HepG2 (cell line): Measurements from ENCODE around the gene EIF6. TPM values are rescaled to one million over a fixed set of nuclear protein-coding genes. Genes with fewer than 3 reads are reported as not detected.

Experiments used
- ARNTL ChIP-seq: sonication (generic); formaldehyde crosslinking; IDR thresholded peaks from 2 replicates; pipeline ENCODE4 v1.4.0; 2020; ENCODE audit warnings: mild to moderate bottlenecking, missing genetic modification reagents
- E2F2 ChIP-seq: sonication (generic); formaldehyde crosslinking; IDR thresholded peaks from 2 replicates; pipeline ENCODE4 v1.4.0; 2020; ENCODE audit warnings: missing genetic modification reagents, borderline replicate concordance
- EHMT2 ChIP-seq: fragments of 200-600 bp; sonication (generic); IDR thresholded peaks from 2 replicates; pipeline ENCODE4 v1.7.0; 2017; ENCODE audit warnings: antibody characterized with exemption, low read depth, low read length, borderline replicate concordance
- EP300 ChIP-seq, 3 experiments: sonication (generic) in 1 of 3; formaldehyde crosslinking in 1 of 3; IDR thresholded peaks; 2 replicates each; pipeline versions ENCODE4 v1.5.1 to v1.6.1; 2011 to 2020; ENCODE audit warnings: low read depth in 2 of 3, low read length in 2 of 3, borderline replicate concordance in 1 of 3, improper control_type of control experiment in 1 of 3, mild to moderate bottlenecking in 1 of 3, missing genetic modification reagents in 1 of 3, moderate library complexity in 1 of 3
- JUNB ChIP-seq: sonication (generic); formaldehyde crosslinking; IDR thresholded peaks from 2 replicates; pipeline ENCODE4 v1.8.0; 2022; ENCODE audit warnings: missing genetic modification reagents, mild to moderate bottlenecking, borderline replicate concordance
- KDM4B ChIP-seq: sonication (generic); formaldehyde crosslinking; IDR thresholded peaks from 2 replicates; pipeline ENCODE4 v1.4.0; 2020; ENCODE audit warnings: missing genetic modification reagents
- MXD3 ChIP-seq: IDR thresholded peaks from 2 replicates; pipeline ENCODE4 v1.6.1; 2016; ENCODE audit warnings: mild to moderate bottlenecking, missing biosample characterization, missing genetic modification reagents
- MXI1 ChIP-seq: IDR thresholded peaks from 3 replicates; pipeline ENCODE4 v1.6.1; 2012; ENCODE audit warnings: low read depth, low read length, inconsistent platforms, borderline replicate concordance
- MZF1 ChIP-seq: sonication (generic); formaldehyde crosslinking; IDR thresholded peaks from 2 replicates; pipeline ENCODE4 v1.8.1; 2023; ENCODE audit warnings: mild to moderate bottlenecking, missing genetic modification reagents, borderline replicate concordance
- NFE2L2 ChIP-seq: fragments of 150-350 bp; IDR thresholded peaks from 2 replicates; pipeline ENCODE4 v1.6.1; 2014; ENCODE audit warnings: low read length
- PAF1 ChIP-seq: IDR thresholded peaks from 2 replicates; pipeline ENCODE4 v1.6.1; 2016; ENCODE audit warnings: missing genetic modification reagents, missing compliant biosample characterization
- PLSCR1 ChIP-seq: sonication (generic); formaldehyde crosslinking; IDR thresholded peaks from 2 replicates; pipeline ENCODE4 v1.5.0; 2020; ENCODE audit warnings: missing genetic modification reagents, mild to moderate bottlenecking, borderline replicate concordance
- REPIN1 ChIP-seq: sonication (generic); formaldehyde crosslinking; IDR thresholded peaks from 2 replicates; pipeline ENCODE4 v1.8.0; 2022; ENCODE audit warnings: missing genetic modification reagents, low read depth, mild to moderate bottlenecking, borderline replicate concordance
- SIX1 ChIP-seq: sonication (generic); formaldehyde crosslinking; IDR thresholded peaks from 2 replicates; pipeline ENCODE4 v1.4.0; 2020; ENCODE audit warnings: missing genetic modification reagents, borderline replicate concordance
- SOX13 ChIP-seq, 3 experiments: fragments of 450-650 bp in 1 of 3; sonication (generic) in 1 of 3; formaldehyde crosslinking in 1 of 3; IDR thresholded peaks in 2 of 3; conservative IDR thresholded peaks in 1 of 3; 2 replicates each; pipeline versions ENCODE4 v1.5.0 to v1.6.1; 2016 to 2020; ENCODE audit warnings: antibody characterized with exemption in 1 of 3, mild to moderate bottlenecking in 1 of 3, missing compliant biosample characterization in 1 of 3, missing genetic modification reagents in 1 of 3, moderate library complexity in 1 of 3
- TERF1 ChIP-seq: sonication (generic); formaldehyde crosslinking; IDR thresholded peaks from 2 replicates; pipeline ENCODE4 v1.8.0; 2022; ENCODE audit warnings: mild to moderate bottlenecking, missing genetic modification reagents, moderate library complexity
- TMF1 ChIP-seq: sonication (generic); formaldehyde crosslinking; IDR thresholded peaks from 2 replicates; pipeline ENCODE4 v1.8.1; 2022; ENCODE audit warnings: low read depth, missing genetic modification reagents
- TOPORS ChIP-seq: sonication (generic); formaldehyde crosslinking; IDR thresholded peaks from 2 replicates; pipeline ENCODE4 v1.8.0; 2023; ENCODE audit warnings: mild to moderate bottlenecking, missing genetic modification reagents
- TRIM24 ChIP-seq: sonication (generic); formaldehyde crosslinking; IDR thresholded peaks from 2 replicates; pipeline ENCODE4 v1.8.0; 2022; ENCODE audit warnings: mild to moderate bottlenecking, missing genetic modification reagents
- U2AF1 ChIP-seq: fragments of 200-400 bp; formaldehyde crosslinking; optimal IDR thresholded peaks from 2 replicates; pipeline ENCODE3; 2017; ENCODE audit warnings: mild to moderate bottlenecking, low read depth, low read length
- ZNF143 ChIP-seq: sonication (generic); formaldehyde crosslinking; IDR thresholded peaks from 2 replicates; pipeline ENCODE4 v1.4.0; 2020; ENCODE audit warnings: missing genetic modification reagents
- ZNF160 ChIP-seq: sonication (generic); formaldehyde crosslinking; IDR thresholded peaks from 2 replicates; pipeline ENCODE4 v1.8.0; 2022; ENCODE audit warnings: mild to moderate bottlenecking, inconsistent platforms, missing genetic modification reagents
- ZNF17 ChIP-seq: sonication (generic); formaldehyde crosslinking; IDR thresholded peaks from 2 replicates; pipeline ENCODE4 v1.5.0; 2020; ENCODE audit warnings: mild to moderate bottlenecking, missing genetic modification reagents
- ZNF543 ChIP-seq: sonication (generic); formaldehyde crosslinking; IDR thresholded peaks from 2 replicates; pipeline ENCODE4 v1.4.0; 2020; ENCODE audit warnings: mild to moderate bottlenecking, missing genetic modification reagents
- ZNF546 ChIP-seq: sonication (generic); formaldehyde crosslinking; conservative IDR thresholded peaks from 2 replicates; pipeline ENCODE4 v1.8.1; 2023; ENCODE audit warnings: mild to moderate bottlenecking, missing genetic modification reagents
- ZNF772 ChIP-seq: sonication (generic); formaldehyde crosslinking; IDR thresholded peaks from 2 replicates; pipeline ENCODE4 v1.5.0; 2020; ENCODE audit warnings: mild to moderate bottlenecking, missing genetic modification reagents
- ZNF788 ChIP-seq: sonication (generic); formaldehyde crosslinking; IDR thresholded peaks from 2 replicates; pipeline ENCODE4 v1.5.0; 2020; ENCODE audit warnings: mild to moderate bottlenecking, missing genetic modification reagents, borderline replicate concordance
- ZSCAN21 ChIP-seq: sonication (generic); formaldehyde crosslinking; IDR thresholded peaks from 2 replicates; pipeline ENCODE4 v1.8.0; 2022; ENCODE audit warnings: mild to moderate bottlenecking, missing genetic modification reagents, moderate library complexity, borderline replicate concordance
- polyA plus RNA-seq, 8 experiments: library from polyadenylated mRNA; depleted of rRNA in 3 of 8; stranded (reverse) in 7 of 8; unstranded in 1 of 8; fragments of >200 nt; fragmentation: Illumina TruSeq in 4 of 8; extraction: Trizol in 4 of 8; gene quantifications; 2 replicates each; pipeline versions ENCODE4 v1.2.1 to v1.2.3, GENCODE V29; 2011 to 2016; ENCODE audit warnings: low read depth in 4 of 8, missing spikeins in 1 of 8, mixed read lengths in 1 of 8; ENCODE audit not compliant: insufficient read depth in 1 of 8
- total RNA-seq, 5 experiments: library from RNA; depleted of rRNA; stranded (reverse); fragments of >200 nt; fragmentation: Illumina TruSeq; extraction: Trizol; gene quantifications; 2 replicates each; pipeline ENCODE4 v1.2.3, GENCODE V29; 2016; ENCODE audit warnings: low read depth in 1 of 5

Gene EIF6
- total and polyA plus RNA-seq, 2 of the 13 experiments (the other 11 are each of a cell fraction or from before 2014, with no cell fraction given) = 462 to 466 TPM

GRCh38 chr20:35306931-35307517 lies 22.5 kb upstream of the EIF6 start (continued):
- no peak for TF ChIP-seq E2F2 (CRISPR knock-in tag)
- TF ChIP-seq MZF1 (CRISPR knock-in tag) = no peak
- peak; percentile 54; the same call in 1 of the 2 replicates for TF ChIP-seq ZNF788 (CRISPR knock-in tag)
- TF ChIP-seq ZNF160 = 0 out of 2 replicates have a peak, but pooled peaks have one; percentile 40
- TF ChIP-seq REPIN1 = peak; percentile 11; the same call in 1 of the 2 replicates
- TF ChIP-seq PLSCR1 (CRISPR knock-in tag) = no peak
- TF ChIP-seq ARNTL = no peak
- TF ChIP-seq SOX13 (IDR thresholded peaks at IDR 0.05) = no peak
- TF ChIP-seq SOX13 (CRISPR knock-in tag; conservative IDR thresholded peaks at IDR 0.05 in 1 of 2, IDR thresholded peaks at IDR 0.05 in 1 of 2) = no peak
- TF ChIP-seq SIX1 = no peak
- no peak for TF ChIP-seq ZNF17 (CRISPR knock-in tag)
- no peak for TF ChIP-seq TMF1 (CRISPR knock-in tag)
- no peak for TF ChIP-seq ZSCAN21 (CRISPR knock-in tag)
- TF ChIP-seq MXD3 = no peak
- TF ChIP-seq EP300 (IDR thresholded peaks at IDR 0.05; ENCODE audit: low read depth in 2 of 2, low read length in 2 of 2) = no peak
- no peak for TF ChIP-seq EP300 (CRISPR knock-in tag; IDR thresholded peaks at IDR 0.05; ENCODE audit: borderline replicate concordance)
- TF ChIP-seq ZNF543 (CRISPR knock-in tag) = no peak
- no peak for TF ChIP-seq TOPORS (CRISPR knock-in tag)
- peak; percentile 58; the same call in 1 of the 3 replicates for TF ChIP-seq MXI1
- TF ChIP-seq KDM4B (CRISPR knock-in tag) = no peak
- no peak for TF ChIP-seq ZNF772 (CRISPR knock-in tag)
- no peak for TF ChIP-seq TRIM24 (CRISPR knock-in tag)
- no peak for TF ChIP-seq JUNB (CRISPR knock-in tag)
- TF ChIP-seq ZNF143 = no peak
- no peak for TF ChIP-seq NFE2L2
- TF ChIP-seq PAF1 = no peak
- TF ChIP-seq U2AF1 = no peak
- no peak for TF ChIP-seq ZNF546 (CRISPR knock-in tag)
- TF ChIP-seq EHMT2 = no peak
- TF ChIP-seq TERF1 (CRISPR knock-in tag) = no peak
